NOMO-1 treated with dmso at 0.1 percent for 144 hours (cell line): ENCODE results near the gene GRID2IP.
"Not testable (repeated sequence)": the region's sequence is repeated elsewhere in the genome, so short reads cannot be mapped to it uniquely, and the experiment has no call there.

ENCODE experiments used
- DNase-seq: peaks from one replicate; lab custom pipeline; 2025; ENCODE audit not compliant: unreplicated experiment; lab: John Stamatoyannopoulos, UW

Gene GRID2IP

GRCh38 chr7:6495597-6496262 lies 55.5 kb downstream of the GRID2IP start:
- no peak for DNase-seq

GRCh38 chr7:6494365-6494764 lies 56.9 kb downstream of the GRID2IP start:
- no peak for DNase-seq

- no peak for DNase-seq
Measured at GRCh38 chr7:6491194-6491593, 60.1 kb downstream of the GRID2IP start.

GRCh38 chr7:6489612-6490011 lies 61.6 kb downstream of the GRID2IP start:
- DNase-seq: no peak

DNA sequence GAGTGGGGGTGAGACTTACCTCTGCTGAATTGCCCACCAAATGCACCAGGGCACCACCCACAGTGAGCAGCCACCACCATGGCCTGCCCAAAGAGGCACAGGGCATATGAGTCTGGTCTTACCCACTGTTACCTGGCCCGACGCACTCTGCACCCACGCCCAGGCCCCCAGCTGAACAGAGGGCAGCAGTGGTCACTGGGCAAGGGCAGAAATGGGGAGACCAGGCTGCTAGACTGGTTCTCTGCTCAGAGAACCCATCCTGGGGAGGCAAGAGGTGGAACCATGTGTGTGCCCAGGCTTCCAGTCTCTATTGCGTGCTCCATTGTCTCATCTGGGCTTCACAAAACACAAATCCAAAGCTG lies 64.1 kb downstream of the GRID2IP start:
- no peak for DNase-seq

GRCh38 chr7:6486438-6487183 lies 64.7 kb downstream of the GRID2IP start:
- no peak for DNase-seq

DNA sequence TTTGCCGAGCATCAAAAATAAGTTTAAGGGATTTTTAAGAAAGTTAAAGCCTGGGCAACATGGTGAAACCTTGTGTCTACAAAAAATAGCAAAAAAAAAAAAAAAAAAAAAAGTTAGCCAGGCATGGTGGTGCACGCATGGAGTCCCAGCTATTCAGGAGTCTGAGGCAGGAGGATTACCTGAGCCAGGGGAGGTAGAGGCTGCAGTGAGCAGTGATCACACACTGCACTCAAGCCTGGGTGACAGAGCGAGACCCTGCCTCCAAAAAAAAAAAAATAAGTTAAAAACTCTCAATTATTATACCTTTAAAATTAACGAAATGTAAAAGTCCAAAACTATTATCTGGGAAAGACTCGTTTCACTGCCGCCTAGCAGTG lies 68.5 kb downstream of the GRID2IP start:
- no peak for DNase-seq

GRCh38 chr7:6482307-6482706 lies 69.0 kb downstream of the GRID2IP start:
- DNase-seq: no peak

DNA sequence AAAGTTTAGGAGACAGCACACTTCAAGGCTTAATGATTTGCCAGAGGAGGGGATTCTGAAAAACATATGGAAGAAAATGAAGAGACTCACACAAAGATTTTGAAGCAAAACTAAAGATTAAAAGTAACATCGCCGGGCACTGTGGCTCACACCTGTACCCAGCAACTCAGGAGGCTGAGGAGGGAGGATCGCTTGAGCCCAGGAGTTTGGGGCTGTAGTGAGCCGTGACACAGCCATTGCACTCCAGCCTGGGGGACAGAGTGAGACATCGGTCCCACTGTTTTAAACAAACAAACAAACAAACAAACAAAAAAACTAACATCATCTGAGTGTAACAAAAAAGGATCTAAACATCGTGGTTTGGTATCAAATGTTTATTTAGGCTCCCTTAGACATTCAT lies 69.8 kb downstream of the GRID2IP start:
- no peak for DNase-seq

- DNase-seq: no peak
Measured at GRCh38 chr7:6480323-6480660, 71.0 kb downstream of the GRID2IP start.

DNA sequence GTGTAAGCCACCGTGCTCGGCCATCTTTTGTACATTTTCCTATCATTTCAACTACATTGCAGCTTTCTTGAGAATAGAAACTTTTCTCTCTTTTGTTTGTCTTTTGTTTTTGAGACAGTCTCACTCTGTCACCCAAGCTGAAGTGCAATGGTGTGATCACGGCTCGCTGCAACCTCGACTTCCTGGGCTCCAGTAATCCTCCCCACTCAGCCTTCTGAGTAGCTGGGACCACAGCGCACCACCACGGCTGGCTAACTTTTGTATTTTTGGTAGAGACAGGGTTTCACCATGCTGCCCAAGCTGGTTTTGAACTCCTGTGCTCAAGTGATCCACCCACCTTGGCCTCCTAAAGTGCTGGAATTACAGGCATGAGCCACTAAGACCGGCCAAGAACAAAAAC lies 72.2 kb downstream of the GRID2IP start:
- no peak for DNase-seq

DNA sequence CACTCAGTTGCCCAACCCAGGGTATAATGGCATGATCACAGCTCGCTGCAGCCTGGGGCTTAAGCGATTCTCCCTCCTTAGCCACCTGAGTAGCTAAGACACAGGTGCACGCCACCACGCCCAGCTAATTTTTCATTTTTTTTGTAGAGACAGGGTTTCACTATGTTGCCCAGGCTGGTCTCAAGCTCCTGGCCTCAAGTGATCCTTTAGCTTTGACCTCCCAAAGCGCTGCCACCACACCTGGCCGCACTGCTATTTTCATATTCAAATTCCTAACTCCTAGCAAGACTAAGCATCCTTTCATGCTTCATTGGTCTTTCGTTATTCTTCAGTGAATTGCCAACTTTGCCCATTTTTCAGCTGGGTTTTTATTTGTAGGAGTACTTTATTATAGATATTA lies 73.1 kb downstream of the GRID2IP start:
- no peak for DNase-seq

DNA sequence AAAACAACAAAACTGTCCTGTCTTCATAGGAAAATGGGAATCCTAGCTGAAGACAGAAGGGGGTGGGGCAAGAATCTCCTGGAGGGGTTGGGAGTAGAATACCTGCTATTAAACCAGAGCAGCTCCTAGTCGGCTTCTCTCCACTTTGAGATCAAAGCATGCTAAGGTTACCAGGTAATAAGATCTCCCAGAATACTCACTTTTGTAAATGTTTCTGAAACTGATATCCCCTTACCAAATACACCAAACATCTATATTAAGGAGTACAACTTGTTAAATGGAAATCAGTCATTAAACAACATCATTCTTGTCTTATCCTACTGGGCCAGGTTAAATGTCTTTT lies 74.0 kb downstream of the GRID2IP start:
- DNase-seq: no peak

DNA sequence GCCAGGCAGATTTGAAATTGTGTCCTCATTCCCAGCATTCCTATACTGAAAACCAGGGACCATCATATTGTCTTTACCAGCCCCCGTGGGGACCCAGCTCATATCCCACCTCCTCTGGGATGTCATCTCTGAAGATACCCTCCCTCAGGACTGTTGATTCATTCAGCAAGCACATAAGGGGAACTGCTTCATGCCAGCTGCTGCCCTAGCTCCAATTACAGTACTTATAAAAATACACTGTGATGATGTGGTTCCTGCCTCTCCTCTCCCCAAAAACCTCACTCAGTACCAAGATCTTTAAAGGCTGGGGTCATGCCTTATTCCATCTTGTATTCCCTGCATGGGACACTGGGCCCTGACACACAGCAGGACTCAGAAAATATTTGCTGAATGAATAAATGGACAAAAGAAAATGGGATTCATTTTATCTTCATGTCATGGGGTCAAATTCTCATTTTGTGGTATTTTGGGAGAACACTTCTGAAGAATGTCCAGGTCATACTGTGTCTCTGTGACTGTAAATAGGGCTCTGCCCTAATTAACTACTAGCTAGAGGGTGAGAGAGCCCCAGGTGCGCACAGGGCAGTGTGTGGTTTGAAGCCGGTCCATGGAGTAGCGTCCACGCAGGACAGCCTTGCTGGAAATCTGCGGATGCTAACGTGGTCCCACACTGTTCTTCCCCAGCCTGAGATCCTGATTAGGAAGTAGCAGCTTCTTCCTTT lies 74.5 kb downstream of the GRID2IP start:
- no peak for DNase-seq

- DNase-seq: no peak
Measured at GRCh38 chr7:6475433-6476186, 75.7 kb downstream of the GRID2IP start.

- DNase-seq: no peak
Measured at GRCh38 chr7:6465862-6466261, 85.4 kb downstream of the GRID2IP start.

- not testable (repeated sequence) for DNase-seq
Measured at GRCh38 chr7:6463609-6464008, 87.7 kb downstream of the GRID2IP start.

- DNase-seq: no peak
Measured at GRCh38 chr7:6461946-6462550, 89.2 kb downstream of the GRID2IP start.

DNA sequence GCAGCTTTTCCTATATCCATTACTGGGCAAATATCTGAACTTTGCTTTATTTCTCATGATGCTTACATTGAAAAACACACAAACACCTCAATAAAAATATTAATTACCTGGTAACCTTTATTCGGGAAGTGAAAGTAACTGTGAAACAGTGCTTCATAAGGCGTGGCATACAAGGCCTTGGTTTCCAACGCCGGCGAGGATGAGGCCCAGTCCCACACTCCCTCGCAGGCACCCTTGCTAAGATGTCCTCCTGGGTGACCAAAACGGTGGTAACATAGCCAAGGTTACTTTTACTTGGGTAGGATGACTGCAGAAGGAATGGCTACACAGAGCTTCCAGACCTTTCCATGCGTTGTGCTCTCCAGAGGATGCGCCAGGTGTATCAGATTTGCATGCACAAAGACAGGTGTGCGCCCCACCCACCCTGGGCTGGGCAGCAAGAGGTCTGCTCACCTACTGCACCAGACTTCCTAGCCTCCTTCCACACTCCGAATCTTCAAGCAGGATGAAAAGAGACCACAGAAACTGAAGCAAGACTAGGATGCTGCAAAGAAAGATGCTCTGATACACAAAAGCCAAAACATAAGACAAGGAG lies 90.2 kb downstream of the GRID2IP start:
- DNase-seq: no peak

DNA sequence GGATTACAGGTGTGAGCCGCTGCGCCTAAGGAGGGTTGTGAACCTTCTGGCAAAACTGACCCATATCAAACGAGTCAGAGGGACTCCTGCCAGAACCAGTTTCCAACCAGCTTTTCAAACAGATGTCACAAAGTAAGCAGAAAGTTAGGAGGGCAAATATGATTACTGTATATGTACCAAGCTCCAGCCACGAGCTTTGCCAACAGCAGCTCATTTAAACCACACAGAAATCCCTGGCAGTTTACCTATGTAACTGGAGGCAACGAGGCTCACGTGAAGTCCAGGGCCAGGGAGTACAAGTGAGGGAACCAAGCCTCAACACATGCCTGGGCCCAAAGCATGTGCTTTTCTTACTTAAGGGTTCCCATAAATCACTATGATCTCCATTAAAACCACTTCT lies 91.0 kb downstream of the GRID2IP start:
- no peak for DNase-seq

DNA sequence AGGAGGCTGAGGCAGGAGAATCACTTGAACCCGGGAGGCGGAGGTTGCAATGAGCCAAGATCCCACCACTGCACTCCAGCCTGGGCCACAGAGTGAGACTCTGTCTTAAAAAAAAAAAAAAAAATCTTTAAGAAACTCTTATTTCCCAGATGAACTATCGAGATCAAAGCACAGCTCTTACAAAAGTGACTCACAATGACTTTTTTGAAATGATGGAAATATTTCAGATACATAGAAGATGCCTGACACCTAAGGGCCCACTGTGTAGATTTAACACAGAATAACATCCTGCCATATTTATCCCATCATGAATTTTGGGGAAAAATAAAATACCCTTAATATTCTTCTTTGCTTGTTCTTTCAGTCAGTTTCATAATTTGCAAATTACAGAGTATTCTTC lies 92.6 kb downstream of the GRID2IP start:
- DNase-seq: not testable (repeated sequence)
